Measurements from ENCODE around the gene SH2D3A.
"Not testable (repeated sequence)": the region's sequence is repeated elsewhere in the genome, so short reads cannot be mapped to it uniquely, and the experiment has no call there.

SH2D3A gene

GRCh38 chr19:6762253-6762797, 4.9 kb downstream of the SH2D3A start:
- DNase-seq (ENCODE audit: low read depth in 4 of 4, low spot score in 1 of 4), result not testable (repeated sequence)

- DNase-seq (ENCODE audit: low read depth in 4 of 4, low spot score in 1 of 4), result no peak
These were observed 6.1 kb downstream of the SH2D3A start for GRCh38 chr19:6761053-6761676.

- DNase-seq (ENCODE audit: low read depth in 4 of 4, low spot score in 1 of 4), result no peak
These were observed 6.6 kb downstream of the SH2D3A start for GRCh38 chr19:6760606-6761005.

- DNase-seq (ENCODE audit: low read depth in 4 of 4, low spot score in 1 of 4), result no peak
These were observed 12.4 kb downstream of the SH2D3A start for GRCh38 chr19:6754653-6755463.

- DNase-seq (ENCODE audit: low read depth in 4 of 4, low spot score in 1 of 4), result no peak
These were observed 13.1 kb downstream of the SH2D3A start for GRCh38 chr19:6754136-6754535.

- peak in 2 of 4 experiments; percentile 81 to 84 for DNase-seq (ENCODE audit: low read depth in 4 of 4, low spot score in 1 of 4)
These were observed 13.8 kb downstream of the SH2D3A start for GRCh38 chr19:6753178-6754031.

GRCh38 chr19:6752256-6753177, 14.7 kb downstream of the SH2D3A start:
- DNase-seq (ENCODE audit: low read depth in 4 of 4, low spot score in 1 of 4), result no peak

GRCh38 chr19:6751189-6751588, 16.0 kb downstream of the SH2D3A start:
- no peak for DNase-seq (ENCODE audit: low read depth in 4 of 4, low spot score in 1 of 4)

GRCh38 chr19:6750062-6750461, 17.2 kb downstream of the SH2D3A start:
- DNase-seq (ENCODE audit: low read depth in 4 of 4, low spot score in 1 of 4), result no peak

- not testable (repeated sequence) for DNase-seq (ENCODE audit: low read depth in 4 of 4, low spot score in 1 of 4)
These were observed 18.7 kb downstream of the SH2D3A start for GRCh38 chr19:6748543-6748942.

- no peak for DNase-seq (ENCODE audit: low read depth in 4 of 4, low spot score in 1 of 4)
These were observed 21.3 kb downstream of the SH2D3A start for GRCh38 chr19:6745965-6746364.

GRCh38 chr19:6744381-6745301, 22.6 kb downstream of the SH2D3A start:
- no peak for DNase-seq (ENCODE audit: low read depth in 4 of 4, low spot score in 1 of 4)

GRCh38 chr19:6743714-6744380, 23.4 kb downstream of the SH2D3A start:
- DNase-seq (ENCODE audit: low read depth in 4 of 4, low spot score in 1 of 4), result no peak

- DNase-seq (ENCODE audit: low read depth in 4 of 4, low spot score in 1 of 4), result no peak
These were observed 24.2 kb downstream of the SH2D3A start for GRCh38 chr19:6743066-6743465.

- DNase-seq (ENCODE audit: low read depth in 4 of 4, low spot score in 1 of 4), result no peak
These were observed 26.5 kb downstream of the SH2D3A start for GRCh38 chr19:6740589-6741343.

- peak in 1 of 4 experiments; percentile 11 for DNase-seq (ENCODE audit: low read depth in 4 of 4, low spot score in 1 of 4)
These were observed 27.2 kb downstream of the SH2D3A start for GRCh38 chr19:6739883-6740588.

GRCh38 chr19:6739390-6739882, 27.8 kb downstream of the SH2D3A start, which contains the start of gene TRIP10:
TRIP10 (plus strand) TSS chr19:6739680; CDS start chr19:6739762, 82 bp downstream.
- peak; percentile 50 to 72 (median 70) for DNase-seq (ENCODE audit: low read depth in 4 of 4, low spot score in 1 of 4)

Data from stimulated activated CD4-positive, alpha-beta T cell treated with anti-CD3 and anti-CD28 coated beads, Interleukin-1b, Interleukin-23, amount 100 ng/mL, for 24 hours (primary cell).